Activated CD4-positive, alpha-beta memory T cell treated with anti-CD3 and anti-CD28 coated beads, Interleukin-2, amount 10 ng/mL, durations not matched to agents 7 days and 5 days (primary cell): ENCODE results near the gene SUMF1. TPM values are rescaled to one million over a fixed set of nuclear protein-coding genes. Genes with fewer than 3 reads are reported as not detected.

Source experiments
- CTCF ChIA-PET: fragments of 350-600 bp; sonication (Branson Sonifier 250); formaldehyde crosslinking; loops from one replicate; lab custom pipeline; 2021; ENCODE audit warnings: antibody characterized with exemption, inconsistent platforms; lab: Charles Lee
- POLR2A ChIA-PET: fragments of 350-600 bp; sonication (Branson Sonifier 250); formaldehyde crosslinking; loops from one replicate; lab custom pipeline; 2021; ENCODE audit warnings: antibody characterized with exemption; lab: Charles Lee
- DNase-seq: peaks from one replicate; pipeline ENCODE4 v3.0.0-alpha.2; 2020
- H3K27ac Mint-ChIP-seq: one replicate; pipeline ENCODE4 v1.8.0; 2021; ENCODE audit warnings: mild to moderate bottlenecking, mixed read lengths
- H3K27me3 Mint-ChIP-seq: one replicate; pipeline ENCODE4 v1.8.0; 2021; ENCODE audit warnings: mixed read lengths
- H3K36me3 Mint-ChIP-seq: one replicate; pipeline ENCODE4 v1.8.0; 2021; ENCODE audit warnings: low read depth, mixed read lengths
- H3K4me1 Mint-ChIP-seq: one replicate; pipeline ENCODE4 v1.8.0; 2021; ENCODE audit warnings: mixed read lengths
- H3K4me3 Mint-ChIP-seq: one replicate; pipeline ENCODE4 v1.8.0; 2021; ENCODE audit warnings: mild to moderate bottlenecking, mixed read lengths
- H3K9me3 Mint-ChIP-seq: one replicate; pipeline ENCODE4 v1.8.0; 2021; ENCODE audit warnings: mixed read lengths
- total RNA-seq, 2 experiments: library from RNA; stranded (reverse); gene quantifications; one replicate each; pipeline ENCODE4 v1.2.3, GENCODE V29; 2021

Gene SUMF1
- total RNA-seq, 2 experiments from 2014 or later, result 7.1 to 7.3 TPM

GRCh38 chr3:4506559-4507023 lies 39.5 kb upstream of the SUMF1 start:
- no peaks in the 10 kb centered on the region for H3K27me3 Mint-ChIP-seq
- H3K4me1 Mint-ChIP-seq, result peaks cover 50% of the 10 kb centered on the region
- no peak for DNase-seq
- H3K27ac Mint-ChIP-seq, result no peak overlapping the region
- no peak overlapping the region for H3K4me3 Mint-ChIP-seq
- POLR2A ChIA-PET, result interaction anchor here (6.2 kb wide), 1 partner anchor 13 kb away, joined by 93 read pairs; the partner anchor contains the start of gene ITPR1
- H3K36me3 Mint-ChIP-seq, result peaks cover 33% of the 10 kb centered on the region
- H3K9me3 Mint-ChIP-seq, result no peaks in the 10 kb centered on the region
- CTCF ChIA-PET, result interaction anchor here (1.4 to 1.9 kb wide), 3 partner anchors 13 to 156 kb away, joined by 4 to 6 read pairs (median 6); no protein-coding TSS in a partner anchor

GRCh38 chr3:4505688-4506558 lies 38.9 kb upstream of the SUMF1 start:
- ChIA-PET CTCF (interaction anchor here (0.9 to 3.1 kb wide), 5 partner anchors 12 to 155 kb away, joined by 3 to 16 read pairs (median 4); partner anchors contain the start of gene ITPR1), POLR2A (interaction anchor here (1.5 to 6.2 kb wide), 2 partner anchors 12 to 85 kb away, joined by 3 to 93 read pairs; partner anchors contain the start of gene ITPR1)
- no peak for DNase-seq
- peaks cover 37% of the 10 kb centered on the region for H3K36me3 Mint-ChIP-seq
- no peaks in the 10 kb centered on the region for H3K9me3 Mint-ChIP-seq
- H3K4me1 Mint-ChIP-seq, result peaks cover 50% of the 10 kb centered on the region
- H3K27me3 Mint-ChIP-seq, result no peaks in the 10 kb centered on the region
- no peak overlapping the region for H3K27ac Mint-ChIP-seq
- no peak overlapping the region for H3K4me3 Mint-ChIP-seq

- peaks cover 38% of the 10 kb centered on the region for H3K36me3 Mint-ChIP-seq
- no peaks in the 10 kb centered on the region for H3K9me3 Mint-ChIP-seq
- peak overlapping the region; percentile 78 for H3K4me3 Mint-ChIP-seq
- peak; percentile 31 for DNase-seq
- CTCF ChIA-PET, result interaction anchor here (0.6 to 3.1 kb wide), 5 partner anchors 11 to 154 kb away, joined by 3 to 16 read pairs (median 3); partner anchors contain the start of gene ITPR1
- peak overlapping the region; percentile 90 for H3K27ac Mint-ChIP-seq
- peaks cover 50% of the 10 kb centered on the region for H3K4me1 Mint-ChIP-seq
- POLR2A ChIA-PET, result interaction anchor here (0.6 to 6.2 kb wide), 5 partner anchors 11 to 154 kb away, joined by 3 to 93 read pairs (median 4); partner anchors contain the start of gene ITPR1
- no peaks in the 10 kb centered on the region for H3K27me3 Mint-ChIP-seq
Measured at GRCh38 chr3:4504340-4505261, 37.5 kb upstream of the SUMF1 start.

DNA sequence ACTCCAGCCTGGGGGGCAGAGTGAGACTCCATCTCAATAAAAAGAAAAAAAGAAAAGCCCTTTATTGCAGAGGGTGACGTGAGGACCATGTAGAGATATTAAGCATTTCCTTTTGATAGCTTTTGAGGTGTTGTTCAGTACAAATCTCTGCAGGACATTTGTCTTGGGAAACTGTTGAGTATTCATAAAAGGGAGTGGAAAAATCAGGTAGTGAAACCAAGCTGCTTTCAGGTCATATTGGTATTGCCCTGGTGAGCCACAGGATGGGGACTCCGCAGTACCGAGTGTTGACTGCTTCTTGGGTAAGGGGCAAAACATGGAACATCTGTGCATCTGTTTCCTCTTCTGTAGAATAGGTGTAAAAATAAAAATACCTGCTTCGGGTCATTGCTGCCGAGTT lies 36.0 kb upstream of the SUMF1 start:
- Mint-ChIP-seq H3K9me3 (no peaks in the 10 kb centered on the region), H3K4me1 (peaks cover 49% of the 10 kb centered on the region), H3K4me3 (no peak overlapping the region), H3K36me3 (peaks cover 32% of the 10 kb centered on the region), H3K27ac (no peak overlapping the region), H3K27me3 (no peaks in the 10 kb centered on the region)
- CTCF ChIA-PET, result interaction anchor here (1.3 to 3.1 kb wide), 2 partner anchors 9 to 16 kb away, joined by 3 to 16 read pairs; partner anchors contain the start of gene ITPR1
- DNase-seq, result no peak
- POLR2A ChIA-PET, result interaction anchor here (6.2 kb wide), 1 partner anchor 9 kb away, joined by 93 read pairs; the partner anchor contains the start of gene ITPR1

GRCh38 chr3:4501927-4502326 lies 34.9 kb upstream of the SUMF1 start:
- Mint-ChIP-seq H3K4me1 (peaks cover 40% of the 10 kb centered on the region), H3K27me3 (no peaks in the 10 kb centered on the region), H3K9me3 (no peaks in the 10 kb centered on the region), H3K4me3 (no peak overlapping the region), H3K36me3 (peaks cover 38% of the 10 kb centered on the region), H3K27ac (no peak overlapping the region)
- ChIA-PET POLR2A (no interaction called here), CTCF (interaction anchor here (0.8 kb wide), 1 partner anchor 17 kb away, joined by 3 read pairs; no protein-coding TSS in a partner anchor)
- DNase-seq, result no peak

GRCh38 chr3:4501437-4501836 lies 34.4 kb upstream of the SUMF1 start:
- Mint-ChIP-seq H3K36me3 (peaks cover 42% of the 10 kb centered on the region), H3K4me3 (no peak overlapping the region), H3K9me3 (no peaks in the 10 kb centered on the region), H3K4me1 (peaks cover 43% of the 10 kb centered on the region), H3K27me3 (no peaks in the 10 kb centered on the region), H3K27ac (no peak overlapping the region)
- CTCF ChIA-PET, result no interaction called here
- DNase-seq, result no peak
- POLR2A ChIA-PET, result no interaction called here

DNA sequence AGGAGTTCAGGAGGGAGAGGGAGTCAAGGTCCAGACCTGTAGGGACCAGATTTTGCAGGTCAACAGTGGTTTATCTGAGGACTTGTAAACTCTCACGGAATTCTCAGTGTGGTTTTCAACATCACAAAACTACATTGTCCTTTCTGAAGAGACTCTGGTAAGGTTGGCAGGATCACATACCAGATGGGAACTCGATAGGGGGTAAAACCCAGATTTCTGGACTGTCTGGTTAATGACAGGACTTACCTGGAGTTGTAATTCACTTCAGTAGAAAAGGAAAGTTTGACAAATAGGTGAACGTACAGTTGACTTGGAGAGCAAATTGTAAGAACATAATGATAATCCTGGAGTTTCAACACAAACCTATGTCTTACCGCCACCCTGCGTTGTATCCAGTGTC lies 31.4 kb upstream of the SUMF1 start:
- Mint-ChIP-seq H3K9me3 (no peaks in the 10 kb centered on the region), H3K36me3 (peaks cover 54% of the 10 kb centered on the region), H3K27me3 (no peaks in the 10 kb centered on the region), H3K27ac (no peak overlapping the region), H3K4me3 (no peak overlapping the region), H3K4me1 (peaks cover 33% of the 10 kb centered on the region)
- CTCF ChIA-PET, result no interaction called here
- POLR2A ChIA-PET, result no interaction called here
- DNase-seq, result no peak

DNA sequence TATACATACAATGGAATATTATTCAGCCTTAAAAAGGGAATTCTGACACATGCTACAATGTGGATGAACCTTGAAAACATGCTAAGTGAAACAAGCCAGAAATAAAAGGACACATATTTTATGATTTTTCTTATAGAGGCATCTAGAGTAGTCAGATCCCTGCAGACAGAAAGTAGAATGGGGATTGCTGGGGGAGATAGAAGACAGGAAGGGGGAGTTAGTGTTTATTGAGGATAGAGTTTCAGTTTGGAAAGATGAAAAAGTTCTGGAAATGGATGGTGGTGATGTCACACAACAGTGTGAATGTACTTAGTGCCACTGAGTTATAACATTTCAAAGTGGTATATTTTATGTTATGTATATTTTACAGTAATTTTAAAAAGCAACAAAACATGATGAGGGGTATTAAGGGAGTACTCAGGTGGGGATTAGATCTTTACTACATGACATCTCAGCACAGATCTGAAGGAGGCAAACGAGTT lies 30.8 kb upstream of the SUMF1 start:
- no peak for DNase-seq
- H3K36me3 Mint-ChIP-seq, result peaks cover 54% of the 10 kb centered on the region
- H3K4me3 Mint-ChIP-seq, result no peak overlapping the region
- H3K27ac Mint-ChIP-seq, result no peak overlapping the region
- H3K4me1 Mint-ChIP-seq, result peaks cover 28% of the 10 kb centered on the region
- ChIA-PET POLR2A (no interaction called here), CTCF (no interaction called here)
- no peaks in the 10 kb centered on the region for H3K9me3 Mint-ChIP-seq
- no peaks in the 10 kb centered on the region for H3K27me3 Mint-ChIP-seq

DNA sequence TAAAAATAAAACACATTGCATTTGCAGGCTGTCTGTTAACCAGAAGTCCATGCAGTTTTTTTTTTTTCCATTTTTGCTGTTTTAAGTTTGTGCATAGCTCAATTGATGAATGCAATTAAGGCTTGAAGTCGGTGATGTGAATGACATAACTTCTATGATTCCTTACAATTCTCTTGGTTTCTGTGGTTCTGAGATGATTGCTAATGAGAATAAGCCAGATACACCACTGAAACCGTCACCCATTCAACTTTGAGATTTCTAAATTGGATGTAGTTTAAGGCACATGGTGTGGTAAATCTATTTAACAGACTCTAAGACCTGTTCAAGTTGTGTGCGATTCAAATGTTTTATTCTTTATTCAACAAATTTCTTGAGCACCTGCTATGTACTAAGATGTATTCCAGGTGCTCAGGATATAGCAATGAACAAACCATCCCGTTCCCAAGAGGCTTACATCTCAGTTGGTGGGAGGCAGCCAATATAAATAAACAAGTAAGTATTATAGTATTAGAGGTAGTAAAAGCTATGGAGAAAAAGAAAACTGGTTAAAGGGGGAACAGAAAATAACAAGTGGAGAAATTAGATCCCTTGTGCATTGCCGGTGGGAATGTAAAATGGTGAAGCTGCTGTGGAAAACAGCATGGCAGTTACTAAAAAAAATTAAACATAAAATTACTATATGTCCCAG lies 30.1 kb upstream of the SUMF1 start:
- POLR2A ChIA-PET, result interaction anchor here (0.9 to 6.1 kb wide), 3 partner anchors 11 to 30 kb away, joined by 3 to 60 read pairs (median 7); partner anchors contain the start of gene SUMF1
- Mint-ChIP-seq H3K9me3 (no peaks in the 10 kb centered on the region), H3K36me3 (peaks cover 54% of the 10 kb centered on the region), H3K27ac (no peak overlapping the region), H3K27me3 (peaks cover 1% of the 10 kb centered on the region), H3K4me3 (no peak overlapping the region), H3K4me1 (peaks cover 31% of the 10 kb centered on the region)
- DNase-seq, result no peak
- CTCF ChIA-PET, result interaction anchor here (1.2 kb wide), 1 partner anchor 146 kb away, joined by 3 read pairs; no protein-coding TSS in a partner anchor

DNA sequence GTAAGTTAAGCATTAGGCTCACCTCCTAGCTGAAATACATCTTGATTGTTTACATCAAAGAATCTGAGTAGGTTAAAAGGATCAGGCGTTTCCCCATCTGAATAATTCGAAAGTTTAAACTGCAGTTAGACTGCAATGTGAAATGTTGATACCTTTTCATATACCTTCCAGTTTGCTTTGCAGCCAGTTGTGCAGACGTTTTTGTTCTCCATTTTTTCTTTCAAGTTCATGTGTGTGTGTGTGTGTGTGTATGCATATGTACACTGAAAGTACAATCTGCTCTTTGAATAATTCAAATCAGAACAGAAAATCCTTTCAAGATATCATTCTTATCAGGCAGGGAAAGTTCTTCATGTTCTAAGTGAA lies 29.0 kb upstream of the SUMF1 start:
- Mint-ChIP-seq H3K36me3 (peaks cover 45% of the 10 kb centered on the region), H3K27ac (no peak overlapping the region), H3K27me3 (peaks cover 6% of the 10 kb centered on the region), H3K9me3 (no peaks in the 10 kb centered on the region), H3K4me3 (no peak overlapping the region), H3K4me1 (peaks cover 32% of the 10 kb centered on the region)
- no peak for DNase-seq
- POLR2A ChIA-PET, result interaction anchor here (0.9 to 6.1 kb wide), 4 partner anchors 9 to 29 kb away, joined by 3 to 93 read pairs (median 34); partner anchors contain the start of gene SUMF1
- CTCF ChIA-PET, result interaction anchor here (4.2 to 5.4 kb wide), 2 partner anchors 23 to 144 kb away, joined by 31 to 51 read pairs; no protein-coding TSS in a partner anchor

DNA sequence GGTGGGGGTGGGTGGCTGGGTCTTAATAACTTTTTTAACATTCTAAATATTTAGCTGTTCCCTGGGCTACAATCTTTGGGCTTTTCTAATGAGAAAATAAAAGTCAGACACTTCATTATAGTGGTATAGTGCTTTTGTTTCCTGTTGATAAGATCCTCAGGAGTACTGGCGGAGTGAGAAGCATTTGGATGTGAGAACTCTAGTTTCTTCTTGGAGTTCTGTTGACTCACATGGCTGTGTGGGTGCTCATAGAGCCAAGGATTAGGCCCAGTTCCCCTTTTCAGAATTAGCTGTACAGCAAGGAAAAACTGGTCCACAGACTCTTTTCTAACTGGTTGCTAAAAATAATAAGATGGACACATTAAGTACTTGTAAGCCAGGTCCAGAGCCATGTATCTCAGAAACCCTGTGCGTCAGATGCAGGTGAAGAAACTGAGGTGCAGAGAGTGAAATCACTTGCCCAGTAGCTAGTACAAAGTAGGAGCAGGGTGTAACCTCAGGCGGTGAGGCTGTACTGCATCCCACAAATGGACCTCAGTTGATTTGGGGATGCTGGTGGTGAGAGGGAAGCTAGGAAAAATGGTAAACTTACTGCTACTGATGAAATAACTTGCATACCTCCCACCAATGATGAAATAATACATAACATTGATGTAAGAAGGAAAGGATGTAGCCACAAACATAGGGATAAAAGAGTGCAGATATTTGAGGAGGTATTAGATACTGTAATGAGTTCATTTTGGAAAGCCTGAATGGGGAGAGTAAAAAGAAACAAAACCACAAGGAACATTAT lies 28.4 kb upstream of the SUMF1 start:
- DNase-seq, result no peak
- Mint-ChIP-seq H3K27ac (no peak overlapping the region), H3K4me3 (peak overlapping the region; percentile 82), H3K9me3 (no peaks in the 10 kb centered on the region), H3K27me3 (peaks cover 12% of the 10 kb centered on the region), H3K36me3 (peaks cover 45% of the 10 kb centered on the region), H3K4me1 (peaks cover 34% of the 10 kb centered on the region)
- ChIA-PET CTCF (interaction anchor here (0.9 to 5.4 kb wide), 5 partner anchors 9 to 144 kb away, joined by 3 to 51 read pairs (median 16); no protein-coding TSS in a partner anchor), POLR2A (interaction anchor here (0.9 to 6.1 kb wide), 8 partner anchors 10 to 692 kb away, joined by 3 to 93 read pairs (median 17); partner anchors contain the start of genes EDEM1 and SUMF1)
